K562 treated with DMSO at 1 percent for 4 hours (cell line): ENCODE data around the gene SGK1. TPM values are rescaled to one million over a fixed set of nuclear protein-coding genes. Genes with fewer than 3 reads are reported as not detected.

Source experiments
- total RNA-seq: library from RNA; unstranded; fragments of 300-600 nt; gene quantifications from 2 replicates; pipeline ENCODE4 v1.2.3, GENCODE V29; 2022; ENCODE audit not compliant: insufficient read depth

The SGK1 gene
- total RNA-seq, result 5.7 and 12.4 TPM in 2 replicates

DNA sequence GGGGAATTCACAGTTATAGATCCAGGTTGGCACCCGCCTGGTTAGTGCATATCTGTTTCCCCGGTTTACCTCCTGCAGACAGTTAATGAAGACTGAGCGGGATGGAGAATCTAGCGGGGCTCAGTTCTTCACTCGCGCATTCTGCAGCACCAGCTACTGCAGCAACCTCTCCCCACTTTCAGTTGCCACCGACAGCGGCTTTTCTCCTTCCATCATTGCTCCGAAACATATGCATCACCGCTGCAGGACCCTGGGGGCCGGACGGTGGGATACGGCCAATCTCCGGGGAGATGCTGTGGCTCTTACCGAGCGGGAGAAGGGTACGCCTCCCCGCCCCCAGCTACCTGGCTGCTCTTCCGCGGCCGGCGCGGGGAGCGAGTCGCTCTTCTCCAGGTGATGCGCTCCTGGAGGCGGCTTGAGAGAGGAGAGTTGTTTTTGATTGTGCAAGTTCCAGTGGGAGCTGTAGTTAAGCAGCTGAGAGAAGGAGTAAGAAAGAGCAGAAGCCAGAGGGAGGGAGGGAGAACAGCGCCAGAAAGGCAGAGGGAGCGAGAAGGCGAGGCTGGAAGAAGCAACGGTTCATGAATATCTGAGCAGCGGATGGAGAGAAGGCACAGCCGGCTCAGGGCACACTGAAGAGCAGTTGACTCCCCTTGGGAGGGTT lies at the start of gene SGK1:
Gene SGK1, minus strand, starts transcription at position 642 of the 661 bp plus-strand sequence. CDS start 652 bp downstream, outside the sequence.

